WTC11 (cell line): ENCODE results near the gene RPL26. TPM values are rescaled to one million over a fixed set of nuclear protein-coding genes. Genes with fewer than 3 reads are reported as not detected.
A peak's percentile ranks its signal among the peaks of the same experiment; 100 is the strongest.

Experiments used
- ATAC-seq: fragments of 200-7000 bp; cut with Tn5 transposase; 2 replicates; pipeline ENCODE4 v1.10.0; 2021; ENCODE audit warnings: mild to moderate bottlenecking, moderate library complexity
- CTCF ChIA-PET: fragments of 300-600 bp; sonication (Branson Sonifier 250); formaldehyde crosslinking; loops from one replicate; lab custom pipeline; 2021; ENCODE audit warnings: antibody characterized with exemption; lab: Charles Lee
- POLR2A ChIA-PET: fragments of 350-600 bp; sonication (Branson Sonifier 250); formaldehyde crosslinking; loops from one replicate; lab custom pipeline; 2021; ENCODE audit warnings: antibody characterized with exemption; lab: Charles Lee
- DNase-seq: peaks from one replicate; pipeline ENCODE4 v3.0.0; 2021; ENCODE audit warnings: low spot score
- H3K27ac Mint-ChIP-seq: 2 replicates; pipeline ENCODE4 v1.8.0; 2021; ENCODE audit warnings: mixed read lengths
- H3K27me3 Mint-ChIP-seq: 2 replicates; pipeline ENCODE4 v1.8.0; 2021; ENCODE audit warnings: low read depth, mild to moderate bottlenecking, moderate library complexity, mixed read lengths
- H3K36me3 Mint-ChIP-seq: 2 replicates; pipeline ENCODE4 v1.8.0; 2021; ENCODE audit warnings: mixed read lengths
- H3K4me1 Mint-ChIP-seq: 2 replicates; pipeline ENCODE4 v1.8.0; 2022; ENCODE audit warnings: mixed read lengths
- H3K4me3 Mint-ChIP-seq: 2 replicates; pipeline ENCODE4 v1.8.0; 2021; ENCODE audit warnings: mild to moderate bottlenecking, moderate library complexity, mixed read lengths
- H3K9me3 Mint-ChIP-seq: 2 replicates; pipeline ENCODE4 v1.8.0; 2021; ENCODE audit warnings: mixed read lengths
- AFF4 ChIP-seq: sonication (generic); formaldehyde crosslinking; IDR thresholded peaks from 2 replicates; pipeline ENCODE4 v1.8.1; 2023; ENCODE audit warnings: mild to moderate bottlenecking, missing genetic modification reagents, borderline replicate concordance
- AR ChIP-seq: fragments of 250-450 bp; sonication (Bioruptor Pico); IDR thresholded peaks from 2 replicates; pipeline ENCODE4 v1.9.0; 2021; ENCODE audit warnings: mild to moderate bottlenecking
- CREB1 ChIP-seq: sonication (generic); formaldehyde crosslinking; IDR thresholded peaks from 2 replicates; pipeline ENCODE4 v1.8.0; 2023; ENCODE audit warnings: mild to moderate bottlenecking, missing genetic modification reagents
- EMX1 ChIP-seq: fragments of 250-450 bp; sonication (Bioruptor Pico); IDR thresholded peaks from 2 replicates; pipeline ENCODE4 v1.8.0; 2021; ENCODE audit warnings: mild to moderate bottlenecking
- IRF1 ChIP-seq: sonication (generic); formaldehyde crosslinking; IDR thresholded peaks from 2 replicates; pipeline ENCODE4 v1.8.0; 2023; ENCODE audit warnings: missing genetic modification reagents
- MAX ChIP-seq: sonication (generic); formaldehyde crosslinking; IDR thresholded peaks from 2 replicates; pipeline ENCODE4 v1.8.0; 2022; ENCODE audit warnings: mild to moderate bottlenecking, missing genetic modification reagents
- NFATC4 ChIP-seq: fragments of 250-450 bp; sonication (Bioruptor Pico); IDR thresholded peaks from 2 replicates; pipeline ENCODE4 v1.9.0; 2021; ENCODE audit warnings: mild to moderate bottlenecking
- NFYB ChIP-seq: sonication (generic); formaldehyde crosslinking; conservative IDR thresholded peaks from 2 replicates; pipeline ENCODE4 v1.8.0; 2022; ENCODE audit warnings: low read depth, missing genetic modification reagents
- STAT6 ChIP-seq: sonication (generic); formaldehyde crosslinking; conservative IDR thresholded peaks from 2 replicates; pipeline ENCODE4 v1.8.1; 2023; ENCODE audit warnings: mild to moderate bottlenecking, low read depth, missing genetic modification reagents, moderate library complexity
- TEAD1 ChIP-seq: sonication (generic); formaldehyde crosslinking; IDR thresholded peaks from 2 replicates; pipeline ENCODE4 v1.8.0; 2022; ENCODE audit warnings: mild to moderate bottlenecking, missing genetic modification reagents
- ZNF121 ChIP-seq: sonication (generic); formaldehyde crosslinking; IDR thresholded peaks from 2 replicates; pipeline ENCODE4 v1.8.0; 2023; ENCODE audit warnings: missing genetic modification reagents
- ZNF219 ChIP-seq: sonication (generic); formaldehyde crosslinking; IDR thresholded peaks from 2 replicates; pipeline ENCODE4 v1.8.0; 2023; ENCODE audit warnings: missing genetic modification reagents, mild to moderate bottlenecking, borderline replicate concordance
- ZNF232 ChIP-seq: sonication (generic); formaldehyde crosslinking; IDR thresholded peaks from 2 replicates; pipeline ENCODE4 v1.8.0; 2022; ENCODE audit warnings: mild to moderate bottlenecking, missing genetic modification reagents
- ZNF263 ChIP-seq: sonication (generic); formaldehyde crosslinking; IDR thresholded peaks from 2 replicates; pipeline ENCODE4 v1.8.1; 2022; ENCODE audit warnings: low read depth, mild to moderate bottlenecking, moderate library complexity, missing genetic modification reagents
- ZNF671 ChIP-seq: fragments of 250-450 bp; sonication (Bioruptor Pico); IDR thresholded peaks from 2 replicates; pipeline ENCODE4 v1.8.0; 2021; ENCODE audit warnings: mild to moderate bottlenecking
- total RNA-seq: library from RNA; stranded (reverse); gene quantifications from 3 replicates; pipeline ENCODE4 v1.2.3, GENCODE V29; 2021

RPL26 gene
- total RNA-seq, 1 experiment from 2014 or later = 1,825 TPM

GRCh38 chr17:8384801-8385378 lies 1.9 kb upstream of the RPL26 start:
- Mint-ChIP-seq H3K9me3 (no peaks in the 10 kb centered on the region), H3K4me1 (peaks cover 38% of the 10 kb centered on the region), H3K27me3 (no peaks in the 10 kb centered on the region), H3K4me3 (peak overlapping the region; percentile 98), H3K36me3 (peaks cover 32% of the 10 kb centered on the region), H3K27ac (peak overlapping the region; percentile 67)
- DNase-seq (peak; percentile 23), ATAC-seq (peak; percentile 4; the same call in 1 of the 2 replicates)
- ChIA-PET POLR2A (no interaction called here), CTCF (no interaction called here)
- TF ChIP-seq NFYB (CRISPR knock-in tag) (no peak), MAX (0 out of 2 replicates have a peak, but pooled peaks have one; percentile 32), CREB1 (CRISPR knock-in tag) (0 out of 2 replicates have a peak, but pooled peaks have one; percentile 38)

- H3K4me3 Mint-ChIP-seq = peak overlapping the region; percentile 98
- H3K27me3 Mint-ChIP-seq = no peaks in the 10 kb centered on the region
- H3K36me3 Mint-ChIP-seq = peaks cover 52% of the 10 kb centered on the region
- TF ChIP-seq NFATC4 (peak; percentile 72), ZNF232 (CRISPR knock-in tag) (peak; percentile 70; the same call in 1 of the 2 replicates), AFF4 (no peak; the same call in 1 of the 2 replicates)
- no peak for ATAC-seq
- ChIA-PET CTCF (interaction anchor here (0.6 to 2.1 kb wide), 3 partner anchors 27 to 88 kb away, joined by 3 to 27 read pairs (median 5); no protein-coding TSS in a partner anchor), POLR2A (no interaction called here)
- H3K9me3 Mint-ChIP-seq = no peaks in the 10 kb centered on the region
- DNase-seq = no peak
- H3K4me1 Mint-ChIP-seq = peaks cover 48% of the 10 kb centered on the region
- H3K27ac Mint-ChIP-seq = peak overlapping the region; percentile 98
Observed at GRCh38 chr17:8382880-8383142, 182 bp downstream of the RPL26 start.

GRCh38 chr17:8382052-8382879 lies 727 bp downstream of the RPL26 start:
- DNase-seq = no peak
- CTCF ChIA-PET = interaction anchor here (0.6 to 2.1 kb wide), 4 partner anchors 27 to 88 kb away, joined by 3 to 27 read pairs (median 4); no protein-coding TSS in a partner anchor
- H3K27ac Mint-ChIP-seq = peak overlapping the region; percentile 98
- no peaks in the 10 kb centered on the region for H3K27me3 Mint-ChIP-seq
- POLR2A ChIA-PET = interaction anchor here (0.6 to 0.7 kb wide), 4 partner anchors 46 to 103 kb away, joined by 3 to 7 read pairs (median 4); partner anchors contain the start of gene SLC25A35
- peak overlapping the region; percentile 98 for H3K4me3 Mint-ChIP-seq
- peaks cover 58% of the 10 kb centered on the region for H3K36me3 Mint-ChIP-seq
- no peaks in the 10 kb centered on the region for H3K9me3 Mint-ChIP-seq
- H3K4me1 Mint-ChIP-seq = peaks cover 51% of the 10 kb centered on the region
- no peak for ATAC-seq
- no peak for TF ChIP-seq ZNF219 (CRISPR knock-in tag)
- no peak for TF ChIP-seq ZNF263 (CRISPR knock-in tag)
- TF ChIP-seq ZNF121 = no peak
- TF ChIP-seq EMX1 = peak; percentile 83; the same call in 1 of the 2 replicates
- peak; percentile 64; the same call in 1 of the 2 replicates for TF ChIP-seq ZNF671
- TF ChIP-seq TEAD1 (CRISPR knock-in tag) = no peak
- 0 out of 2 replicates have a peak, but pooled peaks have one; percentile 17 for TF ChIP-seq AR (CRISPR knock-in tag)
- TF ChIP-seq STAT6 (CRISPR knock-in tag) = no peak
- TF ChIP-seq AFF4 = 0 out of 2 replicates have a peak, but pooled peaks have one; percentile 6
- no peak for TF ChIP-seq IRF1 (CRISPR knock-in tag)
